GM18502 (cell line): Measurements from ENCODE around the gene MAMSTR.
"Not testable (repeated sequence)": the region's sequence is repeated elsewhere in the genome, so short reads cannot be mapped to it uniquely, and the experiment has no call there.

ENCODE experiments used
- ATAC-seq: cut with Tn5 transposase; IDR thresholded peaks from one replicate; pipeline ENCODE4 v1.9.1; 2021; ENCODE audit warnings: mild to moderate bottlenecking; ENCODE audit not compliant: unreplicated experiment, poor library complexity

The MAMSTR gene

GRCh38 chr19:48695743-48696352, 23.7 kb downstream of the MAMSTR start, which contains the start of gene FUT2:
Gene FUT2, plus strand, starts transcription at chr19:48695971. Its CDS starts 6,986 bp downstream, at chr19:48702957.
- no peak for ATAC-seq

- not testable (repeated sequence) for ATAC-seq
Observed at GRCh38 chr19:48693629-48694028, 25.9 kb downstream of the MAMSTR start.

GRCh38 chr19:48689449-48689848, 30.1 kb downstream of the MAMSTR start:
- no peak for ATAC-seq

- ATAC-seq: no peak
Observed at GRCh38 chr19:48687776-48688175, 31.7 kb downstream of the MAMSTR start.

- not testable (repeated sequence) for ATAC-seq
Observed at GRCh38 chr19:48686637-48687036, 32.9 kb downstream of the MAMSTR start.

- ATAC-seq: no peak
Observed at GRCh38 chr19:48686088-48686487, 33.4 kb downstream of the MAMSTR start.

GRCh38 chr19:48685583-48685982, 33.9 kb downstream of the MAMSTR start:
- ATAC-seq: no peak

GRCh38 chr19:48683349-48683748, 36.2 kb downstream of the MAMSTR start:
- ATAC-seq: no peak

- no peak for ATAC-seq
Observed at GRCh38 chr19:48681127-48681470, 38.4 kb downstream of the MAMSTR start.

GRCh38 chr19:48680436-48681126, 38.9 kb downstream of the MAMSTR start:
- ATAC-seq: no peak

- not testable (repeated sequence) for ATAC-seq
Observed at GRCh38 chr19:48680006-48680405, 39.5 kb downstream of the MAMSTR start.

GRCh38 chr19:48678201-48678600, 41.3 kb downstream of the MAMSTR start:
- ATAC-seq: no peak

GRCh38 chr19:48676887-48677286, 42.6 kb downstream of the MAMSTR start:
- no peak for ATAC-seq

- no peak for ATAC-seq
Observed at GRCh38 chr19:48676487-48676886, 43.0 kb downstream of the MAMSTR start.

- ATAC-seq: no peak
Observed at GRCh38 chr19:48674921-48675824, 44.4 kb downstream of the MAMSTR start.

- ATAC-seq: no peak
Observed at GRCh38 chr19:48674216-48674809, 45.2 kb downstream of the MAMSTR start.

- no peak for ATAC-seq
Observed at GRCh38 chr19:48673436-48674100, 46.0 kb downstream of the MAMSTR start.

GRCh38 chr19:48672994-48673393, 46.5 kb downstream of the MAMSTR start, which contains the start of gene NTN5:
Gene NTN5, minus strand, starts transcription at chr19:48673017. Its CDS starts 2,031 bp downstream, at chr19:48670986.
- no peak for ATAC-seq

- no peak for ATAC-seq
Observed at GRCh38 chr19:48671446-48671995, 48.0 kb downstream of the MAMSTR start.
